GM19324 (cell line): ENCODE results near the gene SIK2.
"Not testable (repeated sequence)": the region's sequence is repeated elsewhere in the genome, so short reads cannot be mapped to it uniquely, and the experiment has no call there.

Experiments
- ATAC-seq: cut with Tn5 transposase; IDR thresholded peaks from one replicate; pipeline ENCODE4 v1.9.1; 2021; ENCODE audit warnings: mild to moderate bottlenecking, moderate library complexity; ENCODE audit not compliant: unreplicated experiment, low FRiP score

SIK2 gene

GRCh38 chr11:111743700-111744099 lies 141.5 kb downstream of the SIK2 start:
- no peak for ATAC-seq

- no peak for ATAC-seq
Measured at GRCh38 chr11:111745719-111746504, 143.7 kb downstream of the SIK2 start.

DNA sequence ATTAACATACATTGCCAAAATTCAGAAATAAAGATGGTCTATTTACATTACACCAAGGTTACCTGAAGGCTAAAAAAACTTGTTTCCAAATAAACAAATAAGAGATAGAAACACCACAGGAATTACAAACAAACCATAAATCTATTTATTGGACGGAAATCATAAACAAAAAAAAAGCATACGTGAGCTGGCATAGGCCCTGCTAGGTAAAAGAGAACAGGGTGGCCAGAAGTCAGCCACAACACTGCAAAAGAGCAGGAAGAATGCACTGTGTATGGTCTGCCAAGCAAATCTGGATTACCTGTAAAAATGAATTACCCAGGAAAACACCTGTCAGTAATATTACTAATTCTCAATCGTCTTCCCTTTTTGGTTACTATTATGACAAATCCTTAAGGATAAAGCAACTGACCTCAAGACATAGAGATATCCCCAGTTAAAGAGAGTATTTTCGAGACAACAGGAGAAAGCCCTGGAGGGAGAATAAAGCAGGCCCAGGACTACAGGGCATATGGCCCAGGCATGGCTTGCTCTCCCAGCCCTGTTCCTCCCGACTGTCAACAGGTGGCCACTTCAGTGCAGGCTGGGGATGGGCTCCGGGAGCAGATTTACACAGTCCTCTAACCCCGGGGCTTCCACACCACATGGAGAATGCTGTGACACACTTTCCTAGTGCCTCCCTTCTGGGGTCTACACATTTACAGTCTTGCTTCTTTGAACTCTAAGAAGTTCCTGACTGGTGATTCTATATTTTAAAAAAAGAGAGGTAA lies 146.0 kb downstream of the SIK2 start:
- ATAC-seq: no peak

- no peak for ATAC-seq
Measured at GRCh38 chr11:111749646-111750045, 147.4 kb downstream of the SIK2 start.

- ATAC-seq: no peak
Measured at GRCh38 chr11:111756097-111756496, 153.8 kb downstream of the SIK2 start.

GRCh38 chr11:111759376-111759775 lies 157.1 kb downstream of the SIK2 start:
- ATAC-seq: no peak

GRCh38 chr11:111759778-111760407 lies 157.6 kb downstream of the SIK2 start:
- ATAC-seq: no peak

- no peak for ATAC-seq
Measured at GRCh38 chr11:111761036-111761435, 158.8 kb downstream of the SIK2 start.

DNA sequence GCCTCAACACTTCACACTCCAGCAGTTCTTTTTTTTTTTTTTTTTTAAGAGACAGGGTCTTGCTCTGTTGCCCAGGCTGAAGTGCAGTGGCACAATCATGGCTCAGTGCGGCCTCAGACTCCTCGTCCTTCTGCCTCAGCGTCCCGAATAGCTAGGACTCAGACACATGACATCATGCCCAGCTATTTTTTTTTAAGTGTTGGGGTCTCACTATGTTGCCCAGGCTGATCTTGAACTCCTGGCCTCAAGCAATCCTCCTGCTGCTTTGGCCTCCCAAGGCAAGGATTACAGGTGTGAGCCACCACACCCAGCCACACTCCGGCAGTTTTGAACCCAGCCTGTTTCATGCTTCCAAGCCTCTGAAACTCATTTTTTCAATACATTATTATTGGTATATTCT lies 160.3 kb downstream of the SIK2 start:
- no peak for ATAC-seq

DNA sequence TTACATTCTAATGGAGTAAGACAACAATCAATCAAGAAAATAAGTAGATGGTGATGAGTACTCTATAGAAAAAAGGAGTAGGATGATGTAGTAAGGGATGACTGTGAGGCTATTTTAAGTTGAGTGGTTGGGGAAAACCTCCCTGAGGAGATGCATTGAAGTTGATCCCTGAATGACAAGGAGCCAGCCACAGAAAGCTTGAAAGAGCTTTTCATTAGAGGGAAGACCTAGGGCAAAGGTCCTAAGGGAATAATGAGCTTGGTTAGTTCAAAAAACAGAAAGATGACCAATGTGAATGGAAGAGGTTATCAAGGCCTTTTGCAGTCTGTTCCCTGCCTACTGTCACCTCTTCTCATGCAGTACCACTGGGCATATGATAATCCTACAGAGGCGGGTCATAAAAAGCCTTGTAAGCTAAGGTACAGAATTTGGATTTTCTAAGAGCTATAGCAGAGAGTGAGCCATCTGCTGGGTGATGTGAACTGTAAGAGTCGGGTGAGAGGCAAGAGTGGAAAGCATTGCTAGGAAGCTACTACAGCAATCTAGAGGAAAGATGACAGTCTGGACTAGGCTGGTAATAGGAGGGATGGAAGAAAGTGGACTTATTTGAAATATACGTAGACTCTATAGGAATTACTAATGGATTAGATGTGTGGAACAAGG lies 160.9 kb downstream of the SIK2 start:
- no peak for ATAC-seq

DNA sequence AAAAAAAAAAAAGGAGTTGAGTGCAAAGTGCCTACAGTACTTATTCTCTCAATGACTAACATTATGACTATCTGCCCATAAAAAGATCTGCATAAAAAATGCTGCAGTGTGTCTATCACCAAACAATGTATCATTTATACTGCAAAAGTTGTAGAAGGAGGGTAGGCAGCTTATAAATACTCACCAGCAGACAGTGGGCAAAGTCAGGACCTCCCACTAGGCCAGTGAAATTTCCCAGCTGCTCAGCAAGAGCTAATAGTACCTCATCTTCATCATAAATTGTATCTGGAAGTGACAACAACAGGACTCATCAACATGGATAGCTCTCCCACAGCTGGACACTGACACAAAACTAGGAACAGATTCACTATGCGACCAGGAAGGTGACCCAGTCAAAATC lies 162.4 kb downstream of the SIK2 start:
- ATAC-seq: no peak

GRCh38 chr11:111765320-111765983 lies 163.2 kb downstream of the SIK2 start:
- peak; percentile 51 for ATAC-seq

GRCh38 chr11:111765984-111766833 lies 164.0 kb downstream of the SIK2 start, which contains the start of gene PPP2R1B:
TSS of gene PPP2R1B (minus strand) at chr11:111766389. CDS start at chr11:111766361, 28 bp downstream.
- ATAC-seq: peak; percentile 87

DNA sequence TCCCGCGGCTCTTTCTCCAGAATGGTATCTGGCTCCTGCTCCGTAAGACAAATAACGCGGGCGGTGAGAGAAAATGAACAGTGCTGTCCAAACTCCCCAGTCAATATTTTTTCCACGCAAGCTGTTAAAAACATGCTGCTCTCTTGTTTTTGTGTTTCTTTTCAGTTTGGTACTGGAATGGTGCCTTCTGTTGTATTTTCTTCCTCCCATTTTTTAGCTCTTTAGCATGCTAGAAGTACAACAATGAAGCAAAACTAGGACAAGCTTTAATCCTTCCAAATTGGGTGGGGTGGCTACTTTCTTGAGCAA lies 164.5 kb downstream of the SIK2 start:
- peak; percentile 3 for ATAC-seq

GRCh38 chr11:111770581-111771134 lies 168.4 kb downstream of the SIK2 start:
- no peak for ATAC-seq

GRCh38 chr11:111771205-111771604 lies 169.0 kb downstream of the SIK2 start:
- not testable (repeated sequence) for ATAC-seq

DNA sequence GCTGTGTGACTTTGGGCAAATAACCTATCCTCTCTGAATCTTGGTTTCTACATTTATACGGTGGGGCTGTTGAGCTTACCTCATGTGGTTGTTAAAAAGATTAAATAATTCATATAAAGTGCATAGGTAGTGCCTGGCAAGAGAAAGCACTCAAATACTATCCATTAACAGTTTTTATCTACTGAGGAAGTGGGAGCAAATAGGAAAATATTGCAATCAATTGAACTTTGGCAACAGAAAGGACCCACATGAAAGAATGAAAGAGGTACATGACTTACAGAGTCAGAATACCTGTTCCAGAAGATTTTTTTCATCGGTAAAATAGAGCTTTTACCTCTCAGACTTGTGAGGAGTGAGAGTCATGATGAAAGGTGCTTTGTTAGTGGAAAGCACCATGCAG lies 170.3 kb downstream of the SIK2 start:
- no peak for ATAC-seq

DNA sequence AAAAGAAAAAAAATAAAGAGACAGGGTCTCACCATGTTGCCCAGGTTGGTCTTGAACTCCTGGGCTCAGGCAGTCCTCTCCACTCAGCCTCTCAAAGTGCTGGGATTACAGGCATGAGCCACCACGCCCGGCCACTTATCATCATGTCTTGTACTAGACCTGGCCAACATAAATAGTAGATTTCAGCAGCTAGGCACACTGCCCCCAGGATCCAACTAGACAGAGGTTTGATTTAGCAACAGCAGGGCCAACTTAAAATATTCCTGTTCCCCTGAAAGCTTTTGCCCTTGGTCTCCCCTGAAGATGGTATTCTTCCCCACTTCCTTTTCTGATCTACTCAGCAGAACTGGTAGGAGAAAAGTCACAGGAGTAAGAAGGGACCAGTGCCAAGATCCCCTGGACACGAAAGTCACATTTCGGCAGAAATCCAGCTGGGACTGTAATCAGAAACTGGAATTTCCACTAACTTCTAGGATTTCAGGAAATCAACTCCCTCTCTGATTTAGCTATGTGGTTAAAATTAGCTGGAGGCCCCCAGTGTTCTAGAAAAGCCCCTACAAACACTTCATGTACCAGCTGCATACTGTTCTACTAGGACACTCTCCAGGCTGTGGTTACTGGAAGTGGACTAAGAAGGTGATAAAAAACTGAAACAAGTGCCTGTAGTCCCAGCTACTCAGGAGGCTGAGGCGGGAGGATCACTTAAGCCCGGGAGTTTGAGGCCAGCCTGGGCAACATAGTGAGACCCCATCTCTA lies 172.9 kb downstream of the SIK2 start:
- ATAC-seq: no peak
